HEK293T (cell line): Measurements from ENCODE around the gene CYP24A1.
A peak's percentile ranks its signal among the peaks of the same experiment; 100 is the strongest.

ENCODE experiments used
- CTCF ChIA-PET: fragments of 350-600 bp; formaldehyde crosslinking; extraction: SDS; loops from one replicate; lab custom pipeline; 2021; ENCODE audit warnings: antibody characterized with exemption, inconsistent platforms; lab: Yijun Ruan, JAX
- POLR2A ChIA-PET: fragments of 350-600 bp; formaldehyde crosslinking; extraction: SDS; loops from one replicate; lab custom pipeline; 2020; ENCODE audit warnings: antibody characterized with exemption, inconsistent platforms; lab: Yijun Ruan, JAX
- DNase-seq: peaks from one replicate; pipeline ENCODE4 v3.0.0; 2012; ENCODE audit warnings: mixed read lengths; ENCODE audit errors: extremely low spot score
- ARNT ChIP-seq: fragments of 450-650 bp; IDR thresholded peaks from 2 replicates; pipeline ENCODE4 v1.6.1; 2017; ENCODE audit warnings: mild to moderate bottlenecking
- BHLHE40 ChIP-seq: fragments of 450-650 bp; IDR thresholded peaks from 2 replicates; pipeline ENCODE4 v1.6.1; 2016; ENCODE audit warnings: mild to moderate bottlenecking, moderate library complexity, borderline replicate concordance
- CTBP1 ChIP-seq: fragments of 450-650 bp; IDR thresholded peaks from 2 replicates; pipeline ENCODE4 v1.6.1; 2016; ENCODE audit warnings: borderline replicate concordance
- ELF4 ChIP-seq: fragments of 450-650 bp; IDR thresholded peaks from 2 replicates; pipeline ENCODE4 v1.6.1; 2017; ENCODE audit warnings: antibody characterized with exemption
- FOXA1 ChIP-seq: fragments of 450-650 bp; IDR thresholded peaks from 2 replicates; pipeline ENCODE4 v1.6.1; 2016; ENCODE audit warnings: mild to moderate bottlenecking
- FOXK2 ChIP-seq: fragments of 450-650 bp; IDR thresholded peaks from 2 replicates; pipeline ENCODE4 v1.6.1; 2016; ENCODE audit warnings: mild to moderate bottlenecking
- FOXM1 ChIP-seq: fragments of 450-650 bp; IDR thresholded peaks from 2 replicates; pipeline ENCODE4 v1.6.1; 2017; ENCODE audit warnings: mild to moderate bottlenecking, borderline replicate concordance
- HDGF ChIP-seq: fragments of 450-650 bp; IDR thresholded peaks from 2 replicates; pipeline ENCODE4 v1.6.1; 2017; ENCODE audit warnings: antibody characterized with exemption, borderline replicate concordance
- L3MBTL2 ChIP-seq: fragments of 450-650 bp; conservative IDR thresholded peaks from 2 replicates; pipeline ENCODE4 v1.6.1; 2016; ENCODE audit warnings: mild to moderate bottlenecking
- LEF1 ChIP-seq: fragments of 450-650 bp; IDR thresholded peaks from 2 replicates; pipeline ENCODE4 v1.6.1; 2017; ENCODE audit warnings: mild to moderate bottlenecking, borderline replicate concordance
- NFRKB ChIP-seq: fragments of 450-650 bp; IDR thresholded peaks from 2 replicates; pipeline ENCODE4 v1.6.1; 2016; ENCODE audit warnings: mild to moderate bottlenecking, moderate library complexity
- PKNOX1 ChIP-seq: fragments of 450-650 bp; IDR thresholded peaks from 2 replicates; pipeline ENCODE4 v1.6.1; 2016
- SP1 ChIP-seq: fragments of 450-650 bp; IDR thresholded peaks from 2 replicates; pipeline ENCODE4 v1.6.1; 2017
- SUZ12 ChIP-seq: fragments of 450-650 bp; IDR thresholded peaks from 2 replicates; pipeline ENCODE4 v1.6.1; 2016; ENCODE audit warnings: mild to moderate bottlenecking
- TARDBP ChIP-seq: fragments of 450-650 bp; IDR thresholded peaks from 2 replicates; pipeline ENCODE4 v1.6.1; 2016
- ZNF384 ChIP-seq: fragments of 450-650 bp; IDR thresholded peaks from 2 replicates; pipeline ENCODE4 v1.6.1; 2016

CYP24A1 gene

GRCh38 chr20:54200487-54201267 lies 26.9 kb upstream of the CYP24A1 start:
- DNase-seq = no peak
- POLR2A ChIA-PET = no interaction called here
- CTCF ChIA-PET = interaction anchor here (0.6 to 2.2 kb wide), 9 partner anchors 95 to 447 kb away, joined by 3 to 8 read pairs (median 3); no protein-coding TSS in a partner anchor
- TF ChIP-seq HDGF (no peak), SUZ12 (no peak)

GRCh38 chr20:54199721-54200176 lies 26.0 kb upstream of the CYP24A1 start:
- TF ChIP-seq HDGF (no peak), ZNF384 (no peak), SUZ12 (no peak), TARDBP (no peak), CTBP1 (no peak), NFRKB (no peak), FOXA1 (no peak), LEF1 (no peak), ARNT (no peak)
- DNase-seq = peak; percentile 65
- POLR2A ChIA-PET = no interaction called here
- CTCF ChIA-PET = interaction anchor here (0.6 to 2.2 kb wide), 14 partner anchors 14 to 1955 kb away, joined by 3 to 8 read pairs (median 4); no protein-coding TSS in a partner anchor

- no peak for DNase-seq
- POLR2A ChIA-PET = no interaction called here
- CTCF ChIA-PET = interaction anchor here (1.0 to 2.2 kb wide), 8 partner anchors 15 to 117 kb away, joined by 3 to 8 read pairs (median 4); no protein-coding TSS in a partner anchor
- TF ChIP-seq NFRKB (no peak), L3MBTL2 (no peak), ZNF384 (no peak), ELF4 (no peak), FOXK2 (no peak), LEF1 (no peak), TARDBP (no peak), PKNOX1 (no peak), FOXA1 (no peak), SP1 (no peak), CTBP1 (no peak), SUZ12 (no peak), FOXM1 (no peak)
Measured at GRCh38 chr20:54199283-54199682, 25.5 kb upstream of the CYP24A1 start.

- DNase-seq = no peak
- TF ChIP-seq L3MBTL2 (no peak), FOXM1 (no peak), TARDBP (no peak), LEF1 (no peak), NFRKB (no peak), SUZ12 (no peak), ARNT (no peak), FOXA1 (no peak), ELF4 (no peak), BHLHE40 (no peak), HDGF (no peak), SP1 (no peak), PKNOX1 (no peak), CTBP1 (no peak)
- ChIA-PET POLR2A (no interaction called here), CTCF (interaction anchor here (0.8 to 2.2 kb wide), 3 partner anchors 93 to 102 kb away, joined by 3 to 8 read pairs (median 4); no protein-coding TSS in a partner anchor)
Measured at GRCh38 chr20:54197621-54198604, 24.1 kb upstream of the CYP24A1 start.

- ChIA-PET POLR2A (no interaction called here), CTCF (interaction anchor here (1.0 to 1.2 kb wide), 2 partner anchors 92 to 99 kb away, joined by 3 to 4 read pairs; no protein-coding TSS in a partner anchor)
- DNase-seq = no peak
- no peak for TF ChIP-seq HDGF
Measured at GRCh38 chr20:54195483-54196472, 22.0 kb upstream of the CYP24A1 start.
